ENCODE results near the gene KPNA4. TPM values are rescaled to one million over a fixed set of nuclear protein-coding genes. Genes with fewer than 3 reads are reported as not detected.

Gene KPNA4
- total RNA-seq, 1 donor from 2014 or later: 75.0 TPM

- Mint-ChIP-seq H3K4me1 (ENCODE audit: low read depth) (peaks cover 8% of the 10 kb centered on the region), H3K27me3 (ENCODE audit: low read depth) (no peaks in the 10 kb centered on the region)
These were observed 93.5 kb downstream of the KPNA4 start for GRCh38 chr3:160471892-160472291.

DNA sequence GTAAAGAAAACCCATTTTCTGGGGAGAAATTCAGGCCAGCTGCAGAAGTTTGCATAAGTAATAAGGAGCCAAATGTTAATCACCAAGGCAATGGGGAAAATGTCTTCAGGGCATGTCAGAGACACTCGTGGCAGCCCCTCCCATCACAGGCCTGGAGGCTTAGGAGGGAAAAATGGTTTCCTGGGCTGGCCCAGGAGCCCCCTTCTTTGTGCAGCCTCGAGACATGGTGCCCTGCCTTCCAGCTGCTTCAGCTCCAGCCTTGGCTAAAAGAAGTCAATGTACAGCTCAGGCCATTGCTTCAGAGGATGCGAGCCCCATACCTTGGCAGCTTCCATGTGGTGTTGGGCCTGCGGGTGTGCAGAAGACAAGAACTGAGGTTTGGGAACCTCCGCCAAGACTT, 95.2 kb downstream of the KPNA4 start:
- Mint-ChIP-seq H3K36me3 (ENCODE audit: low read depth) (peaks cover 3% of the 10 kb centered on the region), H3K4me3 (ENCODE audit: unreplicated experiment) (no peak overlapping the region), H3K27ac (ENCODE audit: unreplicated experiment) (no peak overlapping the region), H3K4me1 (ENCODE audit: low read depth) (peaks cover 6% of the 10 kb centered on the region), H3K9me3 (ENCODE audit: low read depth) (peaks cover 10% of the 10 kb centered on the region), H3K27me3 (ENCODE audit: low read depth) (no peaks in the 10 kb centered on the region)
- TF ChIP-seq CTCF (IDR thresholded peaks at IDR 0.05): no peak
- DNase-seq (ENCODE audit: low spot score): no peak

More at GRCh38 chr3:160471892-160472291, 93.5 kb downstream of the KPNA4 start:
- Mint-ChIP-seq H3K4me3 (ENCODE audit: unreplicated experiment) (no peak overlapping the region), H3K36me3 (ENCODE audit: low read depth) (peaks cover 3% of the 10 kb centered on the region), H3K27ac (ENCODE audit: unreplicated experiment) (no peak overlapping the region), H3K9me3 (ENCODE audit: low read depth) (peaks cover 10% of the 10 kb centered on the region)
- no peak for DNase-seq (ENCODE audit: low spot score)
- no peak for TF ChIP-seq CTCF (IDR thresholded peaks at IDR 0.05)

DNA sequence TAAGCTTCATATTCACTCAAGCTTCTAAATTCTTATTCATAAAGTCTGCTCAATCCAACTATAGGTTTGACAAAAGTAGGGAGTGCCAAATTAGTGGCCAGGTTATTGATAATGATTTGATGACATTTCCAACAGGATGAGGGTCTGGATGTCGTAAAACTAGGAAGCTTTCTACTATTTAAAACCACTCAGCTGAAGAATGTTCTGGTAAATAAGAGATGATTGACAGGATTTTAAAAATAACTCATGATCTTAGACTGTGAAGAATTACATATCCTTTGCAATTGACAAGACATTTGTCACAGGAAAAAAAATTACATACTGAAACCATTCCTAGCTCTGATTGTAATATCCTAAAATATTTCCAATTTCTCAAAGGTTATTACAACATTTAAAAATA, 100.4 kb downstream of the KPNA4 start:
- Mint-ChIP-seq H3K27ac (ENCODE audit: unreplicated experiment) (peak overlapping the region; percentile 82), H3K36me3 (ENCODE audit: low read depth) (peaks cover 2% of the 10 kb centered on the region), H3K4me1 (ENCODE audit: low read depth) (peaks cover 21% of the 10 kb centered on the region), H3K27me3 (ENCODE audit: low read depth) (no peaks in the 10 kb centered on the region), H3K9me3 (ENCODE audit: low read depth) (peaks cover 6% of the 10 kb centered on the region), H3K4me3 (ENCODE audit: unreplicated experiment) (no peak overlapping the region)
- DNase-seq (ENCODE audit: low spot score): no peak
- no peak for TF ChIP-seq CTCF (IDR thresholded peaks at IDR 0.05)

GRCh38 chr3:160464321-160464720, 101.0 kb downstream of the KPNA4 start:
- peak overlapping the region; percentile 82 for H3K27ac Mint-ChIP-seq (ENCODE audit: unreplicated experiment)
- TF ChIP-seq CTCF (IDR thresholded peaks at IDR 0.05): no peak
- no peaks in the 10 kb centered on the region for H3K9me3 Mint-ChIP-seq (ENCODE audit: low read depth)
- H3K4me3 Mint-ChIP-seq (ENCODE audit: unreplicated experiment): no peak overlapping the region
- H3K36me3 Mint-ChIP-seq (ENCODE audit: low read depth): no peaks in the 10 kb centered on the region
- no peaks in the 10 kb centered on the region for H3K27me3 Mint-ChIP-seq (ENCODE audit: low read depth)
- no peak for DNase-seq (ENCODE audit: low spot score)
- H3K4me1 Mint-ChIP-seq (ENCODE audit: low read depth): peaks cover 21% of the 10 kb centered on the region

- no peaks in the 10 kb centered on the region for H3K9me3 Mint-ChIP-seq (ENCODE audit: low read depth)
- no peaks in the 10 kb centered on the region for H3K27me3 Mint-ChIP-seq (ENCODE audit: low read depth)
- peaks cover 14% of the 10 kb centered on the region for H3K4me1 Mint-ChIP-seq (ENCODE audit: low read depth)
- H3K36me3 Mint-ChIP-seq (ENCODE audit: low read depth): no peaks in the 10 kb centered on the region
- H3K4me3 Mint-ChIP-seq (ENCODE audit: unreplicated experiment): no peak overlapping the region
- no peak for DNase-seq (ENCODE audit: low spot score)
- H3K27ac Mint-ChIP-seq (ENCODE audit: unreplicated experiment): no peak overlapping the region
- no peak for TF ChIP-seq CTCF (IDR thresholded peaks at IDR 0.05)
These were observed 105.3 kb downstream of the KPNA4 start for GRCh38 chr3:160460033-160460432.
